ENCODE data around the gene OLIG3.

The OLIG3 gene

GRCh38 chr6:137496368-137496767 lies 2.2 kb upstream of the OLIG3 start:
- TF ChIP-seq CTCF (IDR thresholded peaks at IDR 0.05; ENCODE audit: insufficient read depth, low read depth, low read length, missing control alignments) = no peak
- H3K4me3 ChIP-seq (ENCODE audit: low read depth, low read length) = no peak overlapping the region
- DNase-seq (ENCODE audit: low read depth) = no peak

GRCh38 chr6:137495703-137496336 lies 1.6 kb upstream of the OLIG3 start:
- H3K4me3 ChIP-seq (ENCODE audit: low read depth, low read length) = no peak overlapping the region

GRCh38 chr6:137494988-137495702 lies 951 bp upstream of the OLIG3 start:
- no peak for DNase-seq (ENCODE audit: low read depth)
- no peak for TF ChIP-seq CTCF (IDR thresholded peaks at IDR 0.05; ENCODE audit: insufficient read depth, low read depth, low read length, missing control alignments)
- H3K4me3 ChIP-seq (ENCODE audit: low read depth, low read length) = no peak overlapping the region

More at GRCh38 chr6:137495703-137496336, 1.6 kb upstream of the OLIG3 start:
- no peak for TF ChIP-seq CTCF (IDR thresholded peaks at IDR 0.05; ENCODE audit: insufficient read depth, low read depth, low read length, missing control alignments)
- DNase-seq (ENCODE audit: low read depth) = no peak

- H3K4me3 ChIP-seq (ENCODE audit: low read depth, low read length) = no peak overlapping the region
- no peak for DNase-seq (ENCODE audit: low read depth)
- TF ChIP-seq CTCF (IDR thresholded peaks at IDR 0.05; ENCODE audit: insufficient read depth, low read depth, low read length, missing control alignments) = no peak
These were observed 766 bp downstream of the OLIG3 start for GRCh38 chr6:137493218-137494038.

- no peak for DNase-seq (ENCODE audit: low read depth)
- H3K4me3 ChIP-seq (ENCODE audit: low read depth, low read length) = no peak overlapping the region
- no peak for TF ChIP-seq CTCF (IDR thresholded peaks at IDR 0.05; ENCODE audit: insufficient read depth, low read depth, low read length, missing control alignments)
These were observed 1.6 kb downstream of the OLIG3 start for GRCh38 chr6:137492289-137493217.

GRCh38 chr6:137491478-137491877 lies 2.7 kb downstream of the OLIG3 start:
- no peak overlapping the region for H3K4me3 ChIP-seq (ENCODE audit: low read depth, low read length)
- DNase-seq (ENCODE audit: low read depth) = no peak
- no peak for TF ChIP-seq CTCF (IDR thresholded peaks at IDR 0.05; ENCODE audit: insufficient read depth, low read depth, low read length, missing control alignments)
